IPS-NIHi7 (cell line): ENCODE measurements around the gene GULP1.
"Not testable (repeated sequence)": the region's sequence is repeated elsewhere in the genome, so short reads cannot be mapped to it uniquely, and the experiment has no call there.

ENCODE experiments used
- DNase-seq: peaks from one replicate; pipeline ENCODE4 v3.0.0; 2012; ENCODE audit warnings: mixed read lengths; ENCODE audit errors: extremely low spot score

Gene GULP1

DNA sequence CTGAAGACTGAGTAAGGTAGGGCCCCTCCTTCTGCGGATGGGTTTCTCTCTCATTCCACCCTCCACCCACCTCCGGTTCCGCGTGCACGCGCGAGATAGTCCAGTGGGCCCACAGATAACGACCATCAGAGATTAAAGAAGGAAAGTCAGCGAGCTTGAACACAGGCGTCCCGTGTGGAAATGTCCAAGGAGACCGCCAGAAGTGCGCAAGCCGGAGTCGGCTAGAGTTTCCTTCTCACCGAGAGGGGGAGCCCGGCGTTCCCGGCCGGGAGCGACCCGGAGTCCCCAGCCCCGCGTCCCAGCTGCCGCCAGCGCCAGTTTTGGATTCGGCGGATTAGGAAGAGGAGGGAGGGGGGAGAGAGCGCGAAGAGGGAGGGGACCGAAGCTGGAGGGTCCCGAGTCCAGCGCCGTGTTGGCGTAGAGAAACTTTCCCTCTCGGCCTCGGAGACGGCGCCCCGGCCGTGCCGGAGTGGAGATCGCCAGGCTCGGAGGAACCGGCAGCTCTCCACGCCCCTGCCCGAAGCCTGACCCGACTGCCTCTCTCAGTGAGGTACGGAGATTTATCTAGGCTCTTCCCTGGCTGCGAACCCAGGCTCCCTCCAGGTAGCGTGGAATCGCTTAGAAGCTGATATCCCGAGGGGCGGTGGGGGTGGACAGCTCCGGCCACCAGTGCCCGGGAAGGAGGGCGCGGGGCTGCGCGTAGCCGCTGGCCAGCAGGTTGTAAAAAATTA is at the start of gene GULP1:
TSS of gene GULP1 (plus strand) at position 258 of the 731 bp plus-strand sequence. CDS start 185,829 bp downstream, outside the sequence.
- peak; percentile 79 for DNase-seq

DNA sequence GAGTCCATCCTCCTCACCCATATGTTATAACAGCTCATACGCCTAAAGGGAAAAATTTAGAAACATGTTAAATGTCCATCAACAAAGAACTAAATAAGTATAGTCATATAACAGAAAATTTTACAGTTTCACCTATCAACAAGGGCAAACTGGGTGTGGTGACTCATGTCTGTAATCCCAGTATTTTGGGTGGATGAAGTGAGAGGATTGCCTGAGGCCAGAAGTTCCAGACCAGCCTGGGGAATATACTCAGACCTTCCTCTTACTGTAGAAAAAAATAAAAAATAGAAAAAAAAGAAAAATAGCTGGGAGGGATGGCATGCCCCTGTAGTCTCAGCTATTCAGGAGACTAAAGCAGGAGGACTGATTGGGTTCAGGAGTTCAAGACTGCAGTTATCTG is 48.3 kb upstream of the GULP1 start:
- DNase-seq = no peak

DNA sequence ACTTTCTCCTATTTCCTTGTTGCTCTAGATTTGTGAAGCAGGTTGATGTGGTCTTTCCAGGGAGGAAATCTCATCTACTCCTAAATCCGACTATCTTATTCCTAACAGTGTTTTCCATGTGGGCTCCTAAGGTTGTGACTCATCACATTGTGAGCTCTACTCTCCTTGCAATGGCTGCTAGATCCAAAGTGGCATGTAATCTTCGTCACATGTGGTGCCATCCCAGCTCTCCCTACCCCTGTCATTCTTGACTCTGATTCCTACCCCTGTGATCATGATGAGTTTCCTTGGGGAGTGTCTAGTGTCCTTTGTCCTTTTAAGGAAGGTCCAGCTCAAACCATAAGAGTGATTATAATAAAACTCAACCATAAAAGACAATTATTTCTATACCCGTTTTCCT is 47.3 kb upstream of the GULP1 start:
- peak; percentile 25 for DNase-seq

DNA sequence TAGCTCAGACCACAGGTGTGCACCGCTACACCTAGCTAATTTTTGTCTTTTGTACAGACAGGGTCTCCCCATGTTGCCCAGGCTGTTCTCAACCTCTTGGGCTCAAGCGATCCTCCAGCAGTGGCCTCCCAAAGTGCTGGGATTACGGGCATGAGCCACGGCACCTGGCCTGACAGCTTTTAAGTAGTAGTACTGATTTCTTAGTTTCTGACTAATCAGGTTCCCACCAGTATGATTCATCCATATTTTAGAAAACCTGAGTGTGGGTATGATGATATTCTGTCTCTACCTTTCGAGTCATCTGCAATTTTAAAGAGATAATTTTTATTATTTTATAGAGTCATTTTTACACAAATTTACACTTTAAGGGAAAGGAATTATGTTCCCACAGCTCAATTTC is 46.4 kb upstream of the GULP1 start:
- DNase-seq = no peak

DNA sequence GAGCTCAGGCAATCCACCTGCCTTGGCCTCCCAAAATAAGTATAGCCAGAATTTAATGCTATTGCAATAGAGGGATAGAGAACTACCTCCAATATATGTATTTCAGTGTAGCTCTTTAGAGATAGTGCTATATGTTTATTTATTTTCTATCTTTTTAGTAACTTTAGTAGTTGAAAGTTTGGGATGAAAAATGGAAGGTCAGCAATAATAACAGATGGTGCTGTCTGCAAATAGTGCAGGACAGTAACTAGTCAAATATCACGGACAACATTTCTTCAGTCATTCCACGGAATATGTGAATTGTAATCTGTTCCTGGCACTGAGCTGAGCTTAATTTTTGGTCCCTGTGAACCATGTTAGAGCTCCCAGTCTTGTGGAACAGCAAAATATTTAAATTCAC is 43.2 kb upstream of the GULP1 start:
- DNase-seq = no peak

- no peak for DNase-seq
These were observed 40.6 kb upstream of the GULP1 start for GRCh38 chr2:188251034-188251433.

DNA sequence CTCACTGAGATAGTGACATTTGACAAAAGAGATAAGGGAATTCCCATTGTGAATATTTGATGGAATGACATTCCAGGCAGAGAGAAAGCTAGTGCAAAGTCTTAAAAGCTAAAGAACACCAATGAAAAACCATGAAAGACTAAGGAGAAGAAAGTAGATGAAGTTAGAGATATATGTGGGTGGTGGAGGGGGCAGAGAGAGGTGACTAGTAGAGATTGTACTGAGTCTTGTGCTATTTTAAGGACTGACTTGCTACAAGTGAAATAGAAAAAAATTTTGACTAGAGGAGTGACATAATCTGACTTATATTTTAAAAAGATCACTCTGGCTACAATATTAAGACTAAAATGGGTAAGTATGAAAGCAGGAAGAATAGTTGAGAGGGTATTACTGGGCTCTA is 35.3 kb upstream of the GULP1 start:
- DNase-seq = no peak

- DNase-seq = no peak
These were observed 26.4 kb upstream of the GULP1 start for GRCh38 chr2:188265315-188265714.

- DNase-seq = no peak
These were observed 23.9 kb upstream of the GULP1 start for GRCh38 chr2:188267776-188268175.

GRCh38 chr2:188269004-188269403 is 22.7 kb upstream of the GULP1 start:
- DNase-seq = no peak

- DNase-seq = no peak
These were observed 19.6 kb upstream of the GULP1 start for GRCh38 chr2:188272121-188272520.

DNA sequence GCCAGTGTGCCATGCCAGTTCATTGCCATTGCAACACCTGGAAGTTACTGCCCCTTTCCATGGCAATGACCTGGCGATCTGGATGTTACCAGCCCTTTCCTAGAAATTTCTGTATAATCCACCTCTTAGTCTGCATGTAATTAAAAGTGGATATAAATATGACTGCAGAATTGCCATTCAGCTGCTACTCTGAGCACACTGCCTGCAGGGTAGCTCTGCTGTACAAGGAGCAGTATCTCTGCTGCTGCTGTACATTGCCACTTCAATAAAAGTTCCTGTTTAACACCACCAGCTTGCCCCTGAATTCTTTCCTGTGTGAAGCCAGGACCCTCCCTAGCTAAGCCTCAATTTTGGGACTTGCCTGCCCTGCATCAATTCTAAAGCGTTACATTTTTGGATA is 17.4 kb upstream of the GULP1 start:
- DNase-seq = no peak

DNA sequence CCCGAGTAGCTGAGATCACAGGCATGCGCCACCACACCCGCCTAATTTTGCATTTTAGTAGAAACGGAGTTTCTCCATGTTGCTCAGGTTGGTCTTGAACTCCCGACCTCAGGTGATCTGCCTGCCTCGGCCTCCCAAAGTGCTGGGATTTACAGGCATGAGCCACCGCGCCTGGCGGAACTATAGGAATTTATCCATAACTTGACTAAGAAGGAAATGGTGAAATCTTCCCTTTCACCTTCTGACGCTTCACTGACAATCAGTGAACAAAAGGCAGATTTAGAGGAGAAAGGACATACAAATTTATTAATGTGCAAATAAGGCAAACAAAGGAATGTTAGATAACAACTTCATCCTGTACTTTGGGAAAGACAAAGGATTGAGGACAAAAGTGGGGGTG is 15.4 kb upstream of the GULP1 start:
- no peak for DNase-seq

- no peak for DNase-seq
These were observed 13.9 kb upstream of the GULP1 start for GRCh38 chr2:188277786-188278185.

GRCh38 chr2:188278388-188279092 is 13.1 kb upstream of the GULP1 start:
- peak; percentile 23 for DNase-seq

DNA sequence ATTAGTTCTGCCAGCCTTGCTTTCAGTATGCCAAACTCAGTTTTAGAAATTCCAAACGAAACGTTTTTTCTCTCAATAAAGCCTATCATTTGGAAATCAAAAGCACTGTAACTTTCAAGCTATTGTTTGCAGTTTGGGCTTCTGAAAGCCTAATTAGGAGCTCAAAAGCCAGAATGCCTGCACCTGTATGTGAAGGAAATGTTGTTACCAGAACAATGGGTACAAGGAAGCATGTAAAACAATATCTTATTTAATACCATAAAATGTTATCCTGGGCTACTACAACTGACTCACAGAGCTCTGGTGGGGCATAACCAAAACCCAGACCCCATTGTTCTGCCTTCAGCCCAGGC is 12.6 kb upstream of the GULP1 start:
- DNase-seq = no peak

DNA sequence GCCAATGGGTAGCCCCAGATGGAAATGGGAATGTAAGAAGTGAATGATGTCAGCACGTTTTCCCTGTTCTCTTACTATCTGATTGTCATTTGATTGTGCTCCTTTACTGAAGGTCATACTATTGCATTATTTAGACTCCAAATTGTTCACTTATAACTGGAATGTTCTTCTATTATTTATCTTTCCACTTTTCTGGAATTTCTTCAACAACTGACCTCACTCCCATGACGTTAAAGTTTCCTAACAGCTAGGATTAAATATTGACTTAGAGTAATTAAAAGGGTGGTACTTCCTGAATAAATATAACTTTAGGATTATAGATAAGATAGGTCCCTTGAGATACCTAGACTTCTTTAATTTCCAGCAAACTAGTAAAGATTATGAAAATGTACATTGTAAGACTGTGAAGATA is 10.9 kb upstream of the GULP1 start:
- no peak for DNase-seq

DNA sequence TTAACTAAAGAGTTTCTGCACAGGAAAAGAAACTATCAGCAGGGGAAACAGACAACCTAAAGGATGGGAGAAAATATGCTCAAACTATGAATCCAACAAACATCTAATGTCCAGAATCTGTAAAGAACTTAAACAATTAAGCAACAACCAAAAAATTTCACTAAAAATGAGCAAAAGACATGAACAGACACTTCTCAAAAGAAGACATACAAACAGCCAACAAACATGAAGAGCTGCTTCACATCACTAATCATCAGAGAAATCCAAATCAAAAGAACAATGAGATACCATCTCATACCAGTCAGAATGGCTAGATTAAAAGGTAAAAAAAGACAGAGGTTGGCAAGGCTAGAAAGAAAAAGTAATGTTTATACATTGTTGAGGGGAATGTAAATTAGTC is 8.8 kb upstream of the GULP1 start:
- DNase-seq = no peak

DNA sequence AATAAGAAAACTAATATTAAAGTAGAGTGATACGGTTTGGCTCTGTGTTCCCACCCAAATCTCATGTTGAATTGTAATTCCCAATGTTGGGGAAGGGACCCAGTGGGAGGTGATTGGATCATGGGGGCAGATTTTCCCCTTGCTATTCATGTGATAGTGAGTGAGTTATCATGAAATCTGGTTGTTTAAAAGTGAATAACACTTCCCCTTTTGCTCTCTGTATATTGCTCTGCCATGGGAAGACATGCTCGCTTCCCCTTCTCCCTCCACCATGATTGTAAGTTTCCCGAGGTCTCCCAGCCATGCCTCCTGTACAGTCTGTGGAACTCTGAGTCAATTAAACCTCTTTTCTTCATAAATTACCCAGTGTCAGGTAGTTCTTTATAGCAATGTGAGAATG is 7.4 kb upstream of the GULP1 start:
- not testable (repeated sequence) for DNase-seq

DNA sequence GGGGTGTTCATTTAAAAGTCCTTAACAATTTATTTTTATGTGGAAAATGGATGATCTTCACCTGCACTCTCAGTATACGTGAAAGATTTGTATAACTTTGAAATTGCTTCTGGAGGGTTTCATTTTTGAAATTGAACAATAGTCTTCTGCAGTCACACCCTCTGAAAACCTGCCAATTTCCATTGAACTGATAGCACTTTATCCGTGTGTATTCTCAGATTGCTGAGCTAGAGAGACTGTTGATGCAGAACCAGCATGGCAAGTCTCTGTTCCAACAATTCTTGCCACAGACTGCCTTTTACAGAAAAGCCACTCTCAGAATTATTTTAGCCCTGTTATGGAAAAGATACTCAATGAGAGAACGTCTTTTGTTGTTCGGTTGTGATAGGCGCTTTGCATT is 6.6 kb upstream of the GULP1 start:
- DNase-seq = no peak

DNA sequence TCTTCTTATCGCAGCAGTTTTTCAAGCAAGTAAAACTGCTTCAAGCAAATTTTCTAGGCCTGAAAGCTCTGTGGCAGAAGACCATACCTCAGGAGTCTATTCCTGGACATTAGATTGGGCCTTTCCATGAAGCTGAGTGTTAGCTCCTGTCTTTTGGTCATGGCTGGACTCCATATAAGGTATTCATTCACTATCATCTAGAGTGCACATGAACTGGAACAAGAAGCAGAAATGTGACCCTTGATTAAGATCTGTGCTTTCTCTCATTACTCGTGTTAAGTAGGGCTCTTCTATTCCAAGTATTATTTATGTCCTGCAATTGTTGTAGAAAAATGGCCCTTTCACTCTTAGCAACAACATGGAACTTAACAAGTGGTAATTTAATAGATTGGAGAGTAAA is 5.9 kb upstream of the GULP1 start:
- DNase-seq = no peak

DNA sequence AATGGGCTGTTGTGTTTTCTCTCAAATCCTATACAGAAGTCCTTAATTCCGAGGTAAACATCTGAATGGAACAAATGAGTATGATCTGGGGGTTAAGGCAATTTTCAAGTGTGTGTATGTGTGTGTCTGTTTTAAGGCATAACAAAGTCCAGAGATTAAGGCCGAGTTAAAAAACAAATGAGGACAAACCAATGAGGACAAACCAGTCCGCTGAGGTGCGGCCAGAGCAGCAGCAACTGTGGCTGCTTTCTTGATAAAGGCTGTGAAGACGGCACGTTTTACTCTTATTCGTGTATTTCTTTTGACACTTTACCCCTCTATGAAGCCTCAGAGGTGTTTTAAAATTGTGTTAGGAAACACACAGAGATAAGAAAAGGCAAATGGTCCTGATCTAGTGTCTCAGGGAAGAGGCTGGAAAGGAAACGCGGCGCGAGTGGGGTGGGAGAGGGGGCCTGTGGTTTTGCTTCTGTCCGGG is 495 bp upstream of the GULP1 start:
- no peak for DNase-seq
